PC-3 (cell line): Measurements from ENCODE around the gene BBC3. TPM values are rescaled to one million over a fixed set of nuclear protein-coding genes. Genes with fewer than 3 reads are reported as not detected.
A peak's percentile ranks its signal among the peaks of the same experiment; 100 is the strongest.

ENCODE experiments used
- ATAC-seq: fragments of 200-7000 bp; cut with Tn5 transposase; 2 replicates; pipeline ENCODE4 v1.9.1; 2020; ENCODE audit warnings: mild to moderate bottlenecking, moderate library complexity
- BruUV-seq: library from RNA; stranded (reverse); fragments of 400-500 nt; replicated peaks from 2 replicates; lab custom pipeline; 2021; lab: Mats Ljungman, UMichigan
- CTCF ChIA-PET: fragments of 300-600 bp; sonication (Branson Sonifier 250); formaldehyde crosslinking; loops from one replicate; lab custom pipeline; 2022; ENCODE audit warnings: antibody characterized with exemption; lab: Charles Lee
- POLR2A ChIA-PET: fragments of 300-600 bp; sonication (Branson Sonifier 250); formaldehyde crosslinking; loops from one replicate; lab custom pipeline; 2022; ENCODE audit warnings: antibody characterized with exemption; ENCODE audit not compliant: unreplicated experiment; lab: Charles Lee
- DNase-seq: peaks from one replicate; pipeline ENCODE4 v3.0.0-alpha.2; 2015
- H2AFZ ChIP-seq: fragments of 300-600 bp; sonication (generic); 2 replicates; pipeline ENCODE4 v1.6.0; 2016; ENCODE audit warnings: antibody characterized with exemption, low read length
- H3F3A ChIP-seq: fragments of 300-600 bp; sonication (generic); one replicate; pipeline ENCODE4 v1.6.0; 2017; ENCODE audit warnings: antibody characterized with exemption, low read length, control low read depth, mild to moderate bottlenecking; ENCODE audit not compliant: unreplicated experiment
- H3K27ac ChIP-seq: fragments of 300-600 bp; sonication (generic); 2 replicates; pipeline ENCODE4 v1.5.1; 2016; ENCODE audit warnings: mild to moderate bottlenecking, low read length
- H3K27me3 ChIP-seq: fragments of 300-600 bp; sonication (generic); 2 replicates; pipeline ENCODE4 v1.6.1; 2016; ENCODE audit warnings: low read length, mixed read lengths
- H3K36me3 ChIP-seq: fragments of 300-600 bp; sonication (generic); 2 replicates; pipeline ENCODE4 v1.6.1; 2016; ENCODE audit warnings: low read depth, mixed run types, low read length, mixed read lengths
- H3K4me1 ChIP-seq: fragments of 300-600 bp; sonication (generic); 2 replicates; pipeline ENCODE4 v1.5.1; 2016; ENCODE audit warnings: low read length; ENCODE audit not compliant: insufficient read depth
- H3K4me2 ChIP-seq: fragments of 300-600 bp; sonication (generic); 2 replicates; pipeline ENCODE4 v1.6.0; 2016; ENCODE audit warnings: low read length
- H3K4me3 ChIP-seq: fragments of 300-600 bp; sonication (generic); 2 replicates; pipeline ENCODE4 v1.5.1; 2016; ENCODE audit warnings: mild to moderate bottlenecking, low read length, mixed read lengths
- H3K79me2 ChIP-seq: fragments of 300-600 bp; sonication (generic); 2 replicates; pipeline ENCODE4 v1.6.1; 2017; ENCODE audit warnings: low read length, mixed read lengths
- H3K9ac ChIP-seq: fragments of 300-600 bp; sonication (generic); 2 replicates; pipeline ENCODE4 v1.6.0; 2016; ENCODE audit warnings: mild to moderate bottlenecking, low read length
- H3K9me2 ChIP-seq: fragments of 300-600 bp; sonication (generic); replicated peaks from 2 replicates; pipeline ENCODE4 v1.6.1; 2016; ENCODE audit warnings: mixed run types, low read length, mixed read lengths
- H3K9me3 ChIP-seq: fragments of 300-600 bp; sonication (generic); 2 replicates; pipeline ENCODE4 v1.6.1; 2016; ENCODE audit warnings: low read length, mixed read lengths
- H4K20me1 ChIP-seq: fragments of 300-600 bp; sonication (generic); 2 replicates; pipeline ENCODE4 v1.6.1; 2016; ENCODE audit warnings: low read length, mixed read lengths
- CTCF ChIP-seq: fragments of 300-600 bp; sonication (generic); conservative IDR thresholded peaks from 2 replicates; pipeline ENCODE4 v1.5.1; 2017; ENCODE audit warnings: antibody characterized with exemption, low read depth, mild to moderate bottlenecking, low read length
- EZH2 ChIP-seq: fragments of 300-600 bp; sonication (generic); IDR thresholded peaks from one replicate; pipeline ENCODE4 v1.6.1; 2017; ENCODE audit warnings: antibody characterized with exemption, mild to moderate bottlenecking, low read length; ENCODE audit not compliant: unreplicated experiment
- EZH2phosphoT487 ChIP-seq: fragments of 300-600 bp; sonication (generic); IDR thresholded peaks from 2 replicates; pipeline ENCODE4 v1.6.1; 2018; ENCODE audit warnings: mild to moderate bottlenecking, antibody characterized with exemption, low read length, borderline replicate concordance
- intact Hi-C: fragments of 100-400 bp; cut with micrococcal nuclease; formaldehyde crosslinking; loops from 2 replicates; pipeline ENCODE4 v1.9.0; 2023
- total RNA-seq: library from RNA; depleted of rRNA; stranded (reverse); fragments of >200 nt; gene quantifications from 2 replicates; pipeline ENCODE4 v1.2.3, GENCODE V29; 2014

Gene BBC3
- total RNA-seq, 1 experiment from 2014 or later: 2.9 TPM

GRCh38 chr19:47243776-47244547 is 13.0 kb upstream of the BBC3 start:
- DNase-seq (peak; percentile 90), ATAC-seq (peak; percentile 79)
- ChIA-PET CTCF (interaction anchor here (0.5 to 1.2 kb wide), 12 partner anchors 8 to 209 kb away, joined by 3 to 80 read pairs (median 5); partner anchors contain the start of genes CCDC9 and ZC3H4), POLR2A (interaction anchor here (0.6 to 1.0 kb wide), 3 partner anchors 18 to 208 kb away, joined by 4 to 23 read pairs (median 8); no protein-coding TSS in a partner anchor)
- H3K4me2 ChIP-seq: peak overlapping the region; percentile 82
- H3F3A ChIP-seq: peaks cover 3% of the 10 kb centered on the region
- H3K27ac ChIP-seq: peak overlapping the region; percentile 32; the same call in 1 of the 2 replicates
- H2AFZ ChIP-seq: peak overlapping the region; percentile 86
- H3K27me3 ChIP-seq: no peaks in the 10 kb centered on the region
- no peaks in the 10 kb centered on the region for H4K20me1 ChIP-seq
- H3K4me3 ChIP-seq: peak overlapping the region; percentile 61
- no peaks in the 10 kb centered on the region; the same call in 1 of the 2 replicates for H3K36me3 ChIP-seq
- H3K79me2 ChIP-seq: no peaks in the 10 kb centered on the region
- no peak for TF ChIP-seq EZH2phosphoT487
- peak; percentile 77 for TF ChIP-seq CTCF
- no peaks in the 10 kb centered on the region for H3K9me2 ChIP-seq
- H3K9me3 ChIP-seq: no peaks in the 10 kb centered on the region
- H3K9ac ChIP-seq: peak overlapping the region; percentile 58
- peaks cover 8% of the 10 kb centered on the region; the same call in 1 of the 2 replicates for H3K4me1 ChIP-seq
- intact Hi-C loops: loop anchor here (1.0 to 5.0 kb wide), 2 partner anchors 34 to 97 kb away; no protein-coding TSS in a partner anchor
- TSS peak; percentile 36 for BruUV-seq

GRCh38 chr19:47243364-47243775 is 12.4 kb upstream of the BBC3 start:
- CTCF ChIA-PET: no interaction called here
- peaks cover 8% of the 10 kb centered on the region; the same call in 1 of the 2 replicates for H3K4me1 ChIP-seq
- TF ChIP-seq CTCF (no peak), EZH2 (no peak), EZH2phosphoT487 (no peak)
- ATAC-seq (no peak), DNase-seq (no peak)
- H3K36me3 ChIP-seq: no peaks in the 10 kb centered on the region; the same call in 1 of the 2 replicates
- peak overlapping the region; percentile 61; the same call in 1 of the 2 replicates for H3K4me3 ChIP-seq
- no peak overlapping the region for H3K9ac ChIP-seq
- no peaks in the 10 kb centered on the region for H3K9me3 ChIP-seq
- H3K27ac ChIP-seq: no peak overlapping the region
- H2AFZ ChIP-seq: peak overlapping the region; percentile 86; the same call in 1 of the 2 replicates
- H4K20me1 ChIP-seq: no peaks in the 10 kb centered on the region
- POLR2A ChIA-PET: interaction anchor here (0.6 kb wide), 1 partner anchor 11 kb away, joined by 3 read pairs; no protein-coding TSS in a partner anchor
- no peaks in the 10 kb centered on the region for H3K27me3 ChIP-seq
- peak overlapping the region; percentile 82 for H3K4me2 ChIP-seq
- no peaks in the 10 kb centered on the region for H3K9me2 ChIP-seq
- intact Hi-C loops: loop anchor here (5.0 kb wide), 1 partner anchor 96 kb away; no protein-coding TSS in a partner anchor
- H3F3A ChIP-seq: peaks cover 3% of the 10 kb centered on the region
- H3K79me2 ChIP-seq: no peaks in the 10 kb centered on the region
- BruUV-seq: no TSS peak
